ENCODE results near the gene DDX25.

GRCh38 chr11:125968354-125968753, 64.0 kb downstream of the DDX25 start:
- TF ChIP-seq, protein P1, sequence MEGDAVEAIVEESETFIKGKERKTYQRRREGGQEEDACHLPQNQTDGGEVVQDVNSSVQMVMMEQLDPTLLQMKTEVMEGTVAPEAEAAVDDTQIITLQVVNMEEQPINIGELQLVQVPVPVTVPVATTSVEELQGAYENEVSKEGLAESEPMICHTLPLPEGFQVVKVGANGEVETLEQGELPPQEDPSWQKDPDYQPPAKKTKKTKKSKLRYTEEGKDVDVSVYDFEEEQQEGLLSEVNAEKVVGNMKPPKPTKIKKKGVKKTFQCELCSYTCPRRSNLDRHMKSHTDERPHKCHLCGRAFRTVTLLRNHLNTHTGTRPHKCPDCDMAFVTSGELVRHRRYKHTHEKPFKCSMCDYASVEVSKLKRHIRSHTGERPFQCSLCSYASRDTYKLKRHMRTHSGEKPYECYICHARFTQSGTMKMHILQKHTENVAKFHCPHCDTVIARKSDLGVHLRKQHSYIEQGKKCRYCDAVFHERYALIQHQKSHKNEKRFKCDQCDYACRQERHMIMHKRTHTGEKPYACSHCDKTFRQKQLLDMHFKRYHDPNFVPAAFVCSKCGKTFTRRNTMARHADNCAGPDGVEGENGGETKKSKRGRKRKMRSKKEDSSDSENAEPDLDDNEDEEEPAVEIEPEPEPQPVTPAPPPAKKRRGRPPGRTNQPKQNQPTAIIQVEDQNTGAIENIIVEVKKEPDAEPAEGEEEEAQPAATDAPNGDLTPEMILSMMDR (IDR thresholded peaks at IDR 0.05) = no peak
- no peak for TF ChIP-seq POLR2A (IDR thresholded peaks at IDR 0.05)

Data from lower leg skin (tissue), 3 donors.